Measurements from ENCODE around the gene PPP1R12A. TPM values are rescaled to one million over a fixed set of nuclear protein-coding genes. Genes with fewer than 3 reads are reported as not detected.
A peak's percentile ranks its signal among the peaks of the same experiment; 100 is the strongest.

The PPP1R12A gene
- total RNA-seq, 3 donors from 2014 or later (not counting 1 experiment from before 2014, with no cell fraction given) = 145 to 192 (median 185) TPM

- WGBS (ENCODE audit: insufficient coverage) = 98% methylated on average over 4 of the region's 5 CpGs
- no peak for DNase-seq
- Histone ChIP-seq H3K4me1 (ENCODE audit: control insufficient read depth, insufficient read depth, low read length) (peaks cover 6% of the 10 kb centered on the region), H3K9me3 (ENCODE audit: control insufficient read depth, insufficient read depth, low read length) (peaks cover 6% of the 10 kb centered on the region), H3K36me3 (ENCODE audit: control insufficient read depth, insufficient read depth, low read length) (peaks cover 3% of the 10 kb centered on the region), H3K27ac (ENCODE audit: low read length) (no peak overlapping the region), H3K27me3 (ENCODE audit: control insufficient read depth, insufficient read depth, low read length) (no peaks in the 10 kb centered on the region), H3K4me3 (ENCODE audit: low read length) (no peak overlapping the region)
- no peak overlapping the region for H3K4me3 Mint-ChIP-seq
- no peaks in the 10 kb centered on the region for H3K36me3 Mint-ChIP-seq
- TF ChIP-seq CTCF (IDR thresholded peaks at IDR 0.05) = no peak
- no peak for ATAC-seq
- peaks cover 61 to 71% of the 10 kb centered on the region in 2 donors for H3K4me1 Mint-ChIP-seq
- no peaks in the 10 kb centered on the region for H3K9me3 Mint-ChIP-seq
- no peaks in the 10 kb centered on the region for H3K27me3 Mint-ChIP-seq (ENCODE audit: low read depth in 2 of 2)
- peak overlapping the region in 1 of 2 donors; percentile 17 for H3K27ac Mint-ChIP-seq
- intact Hi-C loops (cut with micrococcal nuclease) = no loop called here
Measured at GRCh38 chr12:79837575-79837974, 97.3 kb downstream of the PPP1R12A start.

- Mint-ChIP-seq H3K27me3 (ENCODE audit: low read depth in 2 of 2) (no peaks in the 10 kb centered on the region), H3K4me3 (no peak overlapping the region), H3K27ac (peak overlapping the region; percentile 17 to 25), H3K4me1 (peaks cover 53 to 60% of the 10 kb centered on the region in 2 donors), H3K36me3 (no peaks in the 10 kb centered on the region), H3K9me3 (no peaks in the 10 kb centered on the region)
- intact Hi-C loops (cut with micrococcal nuclease) = no loop called here
- H3K27ac ChIP-seq (ENCODE audit: low read length) = no peak overlapping the region
- DNase-seq (no peak), ATAC-seq (no peak)
- H3K4me3 ChIP-seq (ENCODE audit: low read length) = no peak overlapping the region
- H3K9me3 ChIP-seq (ENCODE audit: control insufficient read depth, insufficient read depth, low read length) = peaks cover 6% of the 10 kb centered on the region
- H3K27me3 ChIP-seq (ENCODE audit: control insufficient read depth, insufficient read depth, low read length) = no peaks in the 10 kb centered on the region
- peaks cover 16% of the 10 kb centered on the region for H3K36me3 ChIP-seq (ENCODE audit: control insufficient read depth, insufficient read depth, low read length)
- no peak for TF ChIP-seq CTCF (IDR thresholded peaks at IDR 0.05)
- WGBS (ENCODE audit: insufficient coverage) = 100% methylated on average over 2 of the region's 2 CpGs
- peaks cover 3% of the 10 kb centered on the region for H3K4me1 ChIP-seq (ENCODE audit: control insufficient read depth, insufficient read depth, low read length)
Measured at GRCh38 chr12:79835377-79835843, 99.5 kb downstream of the PPP1R12A start.

DNA sequence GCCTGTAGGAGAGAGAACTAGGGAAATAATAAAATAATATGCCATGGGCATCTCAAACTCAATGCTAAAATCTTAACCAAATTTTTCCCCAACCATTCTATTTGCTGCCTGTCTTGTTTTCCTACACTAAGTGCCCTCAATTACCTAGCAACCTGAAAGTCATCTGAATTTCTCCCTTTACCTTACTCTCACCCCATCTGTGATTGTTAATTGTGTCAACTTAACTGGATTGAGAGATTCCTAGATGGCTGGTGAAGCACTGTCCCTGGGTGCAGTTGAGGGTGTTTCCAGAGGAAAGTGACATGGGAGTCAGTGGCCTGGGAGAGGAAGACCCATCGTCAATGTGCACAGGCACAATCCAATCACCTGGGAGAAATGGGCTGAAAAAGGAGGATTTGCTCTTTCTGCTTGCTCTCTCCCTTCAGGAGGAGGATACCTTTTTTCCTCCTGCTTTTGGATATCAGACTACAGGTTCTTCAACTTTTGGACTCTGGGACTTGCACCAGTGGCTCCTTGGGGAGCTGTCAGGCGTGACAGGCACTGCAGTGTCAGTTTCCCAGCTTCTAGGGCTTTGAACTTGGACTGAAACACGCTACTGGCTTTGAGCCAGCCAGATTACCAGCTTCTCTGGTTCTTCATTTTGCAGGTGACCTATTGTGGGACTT is 100.1 kb downstream of the PPP1R12A start:
- H3K27ac Mint-ChIP-seq = peak overlapping the region; percentile 25 to 28
- no peaks in the 10 kb centered on the region for H3K36me3 Mint-ChIP-seq
- Histone ChIP-seq H3K9me3 (ENCODE audit: control insufficient read depth, insufficient read depth, low read length) (peaks cover 6% of the 10 kb centered on the region), H3K27ac (ENCODE audit: low read length) (no peak overlapping the region), H3K36me3 (ENCODE audit: control insufficient read depth, insufficient read depth, low read length) (peaks cover 21% of the 10 kb centered on the region), H3K4me3 (ENCODE audit: low read length) (no peak overlapping the region), H3K27me3 (ENCODE audit: control insufficient read depth, insufficient read depth, low read length) (no peaks in the 10 kb centered on the region), H3K4me1 (ENCODE audit: control insufficient read depth, insufficient read depth, low read length) (peaks cover 3% of the 10 kb centered on the region)
- H3K4me3 Mint-ChIP-seq = no peak overlapping the region
- intact Hi-C loops (cut with micrococcal nuclease) = no loop called here
- 95% methylated on average over 3 of the region's 3 CpGs for WGBS (ENCODE audit: insufficient coverage)
- H3K27me3 Mint-ChIP-seq (ENCODE audit: low read depth in 2 of 2) = no peaks in the 10 kb centered on the region
- H3K9me3 Mint-ChIP-seq = no peaks in the 10 kb centered on the region
- DNase-seq = no peak
- H3K4me1 Mint-ChIP-seq = peaks cover 57% of the 10 kb centered on the region in 2 donors
- no peak for TF ChIP-seq CTCF (IDR thresholded peaks at IDR 0.05)
- no peak for ATAC-seq

DNA sequence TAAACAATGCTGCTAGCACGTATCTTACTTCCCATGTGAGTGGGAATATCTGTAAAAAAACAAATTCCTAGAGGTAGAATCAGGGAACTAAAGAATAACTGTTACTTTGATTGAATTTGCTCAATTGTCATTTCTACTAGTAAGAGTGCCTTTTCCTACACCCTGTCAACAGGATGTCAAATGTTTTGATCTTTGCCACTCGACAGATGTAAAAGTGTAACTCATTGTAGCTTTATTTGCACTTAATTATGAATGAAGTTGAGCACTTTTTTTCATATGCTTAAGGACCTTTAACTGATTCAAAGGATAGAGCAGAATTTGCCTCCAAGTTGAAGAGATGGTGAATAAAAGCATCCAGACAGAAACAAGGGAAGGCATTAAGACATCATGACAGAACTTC is 104.5 kb downstream of the PPP1R12A start:
- Histone ChIP-seq H3K27me3 (ENCODE audit: control insufficient read depth, insufficient read depth, low read length) (no peaks in the 10 kb centered on the region), H3K4me3 (ENCODE audit: low read length) (no peak overlapping the region), H3K9me3 (ENCODE audit: control insufficient read depth, insufficient read depth, low read length) (no peaks in the 10 kb centered on the region), H3K4me1 (ENCODE audit: control insufficient read depth, insufficient read depth, low read length) (peaks cover 3% of the 10 kb centered on the region), H3K36me3 (ENCODE audit: control insufficient read depth, insufficient read depth, low read length) (peaks cover 35% of the 10 kb centered on the region), H3K27ac (ENCODE audit: low read length) (no peak overlapping the region)
- H3K4me3 Mint-ChIP-seq = no peak overlapping the region
- 0% methylated on average over 1 of the region's 2 CpGs for WGBS (ENCODE audit: insufficient coverage)
- ATAC-seq = no peak
- no peak for DNase-seq
- H3K9me3 Mint-ChIP-seq = no peaks in the 10 kb centered on the region
- peak overlapping the region; percentile 67 to 71 for H3K27ac Mint-ChIP-seq
- intact Hi-C loops (cut with micrococcal nuclease) = no loop called here
- peaks cover 60 to 61% of the 10 kb centered on the region in 2 donors for H3K4me1 Mint-ChIP-seq
- H3K27me3 Mint-ChIP-seq (ENCODE audit: low read depth in 2 of 2) = no peaks in the 10 kb centered on the region
- H3K36me3 Mint-ChIP-seq = no peaks in the 10 kb centered on the region
- no peak for TF ChIP-seq CTCF (IDR thresholded peaks at IDR 0.05)

All from natural killer cell (primary cell).